GM23338 (cell line): ENCODE measurements around the gene SLIT1. TPM values are rescaled to one million over a fixed set of nuclear protein-coding genes. Genes with fewer than 3 reads are reported as not detected.

Experiments
- ATAC-seq: fragments of 200-7000 bp; cut with Tn5 transposase; 3 replicates; pipeline ENCODE4 v1.9.1; 2020
- DNase-seq: peaks from one replicate; pipeline ENCODE4 v3.0.0-alpha.2; 2015; ENCODE audit warnings: low spot score
- H2AFZ ChIP-seq: fragments of 200-600 bp; sonication (generic); 2 replicates; pipeline ENCODE4 v1.8.0; 2016; ENCODE audit warnings: antibody characterized with exemption, mild to moderate bottlenecking, moderate library complexity
- H3F3A ChIP-seq: fragments of 200-600 bp; sonication (generic); replicated peaks from 2 replicates; pipeline ENCODE4 v1.8.0; 2017; ENCODE audit warnings: antibody characterized with exemption, mixed run types, low read depth
- H3K27ac ChIP-seq: fragments of 200-600 bp; sonication (generic); 2 replicates; pipeline ENCODE4 v1.6.1; 2016; ENCODE audit warnings: low read depth
- H3K27me3 ChIP-seq: fragments of 200-600 bp; sonication (generic); 2 replicates; pipeline ENCODE4 v1.8.0; 2016; ENCODE audit warnings: mild to moderate bottlenecking, mixed run types, moderate library complexity; ENCODE audit not compliant: insufficient read depth
- H3K36me3 ChIP-seq: fragments of 200-600 bp; sonication (generic); 2 replicates; pipeline ENCODE4 v1.8.0; 2016; ENCODE audit warnings: mild to moderate bottlenecking; ENCODE audit not compliant: insufficient read depth
- H3K4me1 ChIP-seq: fragments of 200-600 bp; sonication (generic); 2 replicates; pipeline ENCODE4 v1.8.0; 2016; ENCODE audit warnings: mild to moderate bottlenecking, moderate library complexity; ENCODE audit not compliant: insufficient read depth
- H3K4me2 ChIP-seq: fragments of 200-600 bp; sonication (generic); 2 replicates; pipeline ENCODE4 v1.7.1; 2017; ENCODE audit warnings: mixed run types
- H3K4me3 ChIP-seq: fragments of 200-600 bp; sonication (generic); 2 replicates; pipeline ENCODE4 v1.6.1; 2016; ENCODE audit warnings: mixed run types
- H3K79me2 ChIP-seq: fragments of 200-600 bp; sonication (generic); replicated peaks from 2 replicates; pipeline ENCODE4 v1.8.0; 2017; ENCODE audit warnings: mild to moderate bottlenecking; ENCODE audit not compliant: insufficient read depth
- H3K9me2 ChIP-seq: fragments of 200-600 bp; sonication (generic); 2 replicates; pipeline ENCODE4 v1.8.0; 2017; ENCODE audit not compliant: insufficient read depth
- H4K20me1 ChIP-seq: fragments of 200-600 bp; sonication (generic); replicated peaks from 2 replicates; pipeline ENCODE4 v1.8.0; 2017; ENCODE audit warnings: mild to moderate bottlenecking; ENCODE audit not compliant: insufficient read depth
- H3K27ac Mint-ChIP-seq: 2 replicates; pipeline ENCODE4 v1.8.0; 2020; ENCODE audit warnings: inconsistent platforms, mild to moderate bottlenecking, moderate library complexity, mixed read lengths
- H3K27me3 Mint-ChIP-seq: 3 replicates; pipeline ENCODE4 v1.8.0; 2022; ENCODE audit warnings: low read depth, mild to moderate bottlenecking, moderate library complexity, mixed read lengths, inconsistent platforms; ENCODE audit not compliant: insufficient read depth, poor library complexity
- H3K36me3 Mint-ChIP-seq: 3 replicates; pipeline ENCODE4 v1.8.0; 2021; ENCODE audit warnings: low read depth, mild to moderate bottlenecking, inconsistent platforms, moderate library complexity, mixed read lengths
- H3K4me1 Mint-ChIP-seq: 3 replicates; pipeline ENCODE4 v1.8.0; 2020; ENCODE audit warnings: mild to moderate bottlenecking, inconsistent platforms, mixed read lengths
- H3K4me3 Mint-ChIP-seq: 3 replicates; pipeline ENCODE4 v1.8.0; 2021; ENCODE audit warnings: moderate library complexity, mild to moderate bottlenecking, inconsistent platforms, mixed read lengths
- H3K9me3 Mint-ChIP-seq: 3 replicates; pipeline ENCODE4 v1.8.0; 2020; ENCODE audit warnings: moderate library complexity, mild to moderate bottlenecking, inconsistent platforms, mixed read lengths
- CREB1 ChIP-seq: fragments of 250-450 bp; sonication (Bioruptor Pico); IDR thresholded peaks from 2 replicates; pipeline ENCODE4 v1.5.0; 2020; ENCODE audit warnings: low read depth, mild to moderate bottlenecking, moderate library complexity
- CTCF ChIP-seq, 2 experiments: fragments of 200-600 bp in 1 of 2; sonication (generic) in 1 of 2; conservative IDR thresholded peaks; 2 replicates each; pipeline versions ENCODE4 v1.5.1 to v1.6.1; 2016 to 2017; ENCODE audit warnings: antibody characterized with exemption in 2 of 2, low read depth in 2 of 2, mild to moderate bottlenecking in 2 of 2, moderate library complexity in 1 of 2
- ETS1 ChIP-seq: IDR thresholded peaks from 2 replicates; pipeline ENCODE4 v1.6.1; 2016; ENCODE audit warnings: antibody characterized with exemption
- EZH2 ChIP-seq: fragments of 200-600 bp; sonication (generic); IDR thresholded peaks from one replicate; pipeline ENCODE4 v1.8.0; 2017; ENCODE audit warnings: antibody characterized with exemption, mild to moderate bottlenecking, low read depth; ENCODE audit not compliant: unreplicated experiment
- EZH2phosphoT487 ChIP-seq: fragments of 200-600 bp; sonication (generic); IDR thresholded peaks from one replicate; pipeline ENCODE4 v1.8.1; 2018; ENCODE audit warnings: antibody characterized with exemption; ENCODE audit not compliant: unreplicated experiment
- JUNB ChIP-seq: IDR thresholded peaks from one replicate; pipeline ENCODE4 v1.6.1; 2016; ENCODE audit warnings: antibody characterized with exemption; ENCODE audit not compliant: unreplicated experiment
- NANOG ChIP-seq: IDR thresholded peaks from 2 replicates; pipeline ENCODE4 v1.6.1; 2016; ENCODE audit warnings: antibody characterized with exemption, borderline replicate concordance
- POLR2AphosphoS5 ChIP-seq: IDR thresholded peaks from 2 replicates; pipeline ENCODE4 v1.6.1; 2016; ENCODE audit warnings: antibody characterized with exemption, low read depth
- REST ChIP-seq: IDR thresholded peaks from one replicate; pipeline ENCODE4 v1.6.1; 2018; ENCODE audit warnings: antibody characterized with exemption; ENCODE audit not compliant: unreplicated experiment
- STAT1 ChIP-seq: IDR thresholded peaks from one replicate; pipeline ENCODE4 v1.6.1; 2016; ENCODE audit warnings: antibody characterized with exemption; ENCODE audit not compliant: unreplicated experiment
- ZNF114 ChIP-seq: fragments of 250-450 bp; sonication (Bioruptor Pico); IDR thresholded peaks from 2 replicates; pipeline ENCODE4 v1.5.0; 2020; ENCODE audit warnings: mild to moderate bottlenecking, moderate library complexity
- ZNF331 ChIP-seq: fragments of 250-450 bp; sonication (Bioruptor Pico); IDR thresholded peaks from 2 replicates; pipeline ENCODE4 v1.5.0; 2020; ENCODE audit warnings: low read depth, mild to moderate bottlenecking, moderate library complexity
- ZNF462 ChIP-seq: fragments of 250-450 bp; sonication (Bioruptor Pico); IDR thresholded peaks from 2 replicates; pipeline ENCODE4 v1.5.0; 2020; ENCODE audit warnings: mild to moderate bottlenecking, moderate library complexity
- polyA plus RNA-seq: library from polyadenylated mRNA; unstranded; fragments of >200 nt; fragmentation: Nextera tagmentation; extraction: Ambion mirVana; gene quantifications from 2 replicates; pipeline ENCODE4 v1.2.1, GENCODE V29; 2016
- total RNA-seq: library from RNA; depleted of rRNA; stranded (reverse); fragments of >200 nt; shearing (Covaris generic); gene quantifications from 2 replicates; pipeline ENCODE4 v1.2.3, GENCODE V29; 2014

The SLIT1 gene
- total and polyA plus RNA-seq, 2 experiments from 2014 or later = 0.76 to 1.7 TPM

GRCh38 chr10:97163781-97164501, 21.8 kb downstream of the SLIT1 start:
- H3K9me2 ChIP-seq = no peaks in the 10 kb centered on the region
- no peaks in the 10 kb centered on the region for H4K20me1 ChIP-seq
- Mint-ChIP-seq H3K4me1 (peaks cover 16% of the 10 kb centered on the region), H3K4me3 (no peak overlapping the region), H3K36me3 (no peaks in the 10 kb centered on the region; the same call in 2 of the 3 replicates), H3K9me3 (no peaks in the 10 kb centered on the region), H3K27ac (peak overlapping the region; percentile 88), H3K27me3 (peaks cover 2% of the 10 kb centered on the region)
- 0 out of 2 replicates have a peak overlapping the region, but pooled peaks have one; percentile 7 for H2AFZ ChIP-seq
- no peak overlapping the region for H3K4me2 ChIP-seq
- H3K36me3 ChIP-seq = no peaks in the 10 kb centered on the region
- ATAC-seq (no peak), DNase-seq (no peak)
- no peaks in the 10 kb centered on the region for H3K79me2 ChIP-seq
- no peak overlapping the region for H3K27ac ChIP-seq
- no peaks in the 10 kb centered on the region for H3K27me3 ChIP-seq
- peaks cover 9% of the 10 kb centered on the region; the same call in 1 of the 2 replicates for H3K4me1 ChIP-seq
- no peak overlapping the region for H3K4me3 ChIP-seq
- no peak for TF ChIP-seq JUNB
- TF ChIP-seq NANOG = no peak
- no peak for TF ChIP-seq ETS1
- no peak for TF ChIP-seq CTCF (conservative IDR thresholded peaks at IDR 0.05; ENCODE audit: low read depth in 2 of 2)
- no peak for TF ChIP-seq STAT1
- TF ChIP-seq ZNF462 (CRISPR knock-in tag) = no peak
- no peak for TF ChIP-seq CREB1
- TF ChIP-seq ZNF114 (CRISPR knock-in tag) = no peak
- no peak for TF ChIP-seq REST
- no peak for TF ChIP-seq POLR2AphosphoS5
- TF ChIP-seq ZNF331 (CRISPR knock-in tag) = no peak
- no peak for TF ChIP-seq EZH2phosphoT487
- no peak for TF ChIP-seq EZH2
- no peaks in the 10 kb centered on the region for H3F3A ChIP-seq
